GM12875 (cell line): ENCODE results near the gene GPR107.

Source experiments
- H3K4me3 ChIP-seq: one replicate; pipeline ENCODE4 v1.5.1; 2011; ENCODE audit warnings: low read depth, low read length, control low read depth
- TF ChIP-seq, protein P1 (sequence below): IDR thresholded peaks from 2 replicates; pipeline ENCODE4 v1.5.1; 2011; ENCODE audit warnings: low read depth, mild to moderate bottlenecking, control low read depth, inconsistent platforms, low read length, moderate library complexity, borderline replicate concordance; ENCODE audit not compliant: insufficient read depth

Gene GPR107

DNA sequence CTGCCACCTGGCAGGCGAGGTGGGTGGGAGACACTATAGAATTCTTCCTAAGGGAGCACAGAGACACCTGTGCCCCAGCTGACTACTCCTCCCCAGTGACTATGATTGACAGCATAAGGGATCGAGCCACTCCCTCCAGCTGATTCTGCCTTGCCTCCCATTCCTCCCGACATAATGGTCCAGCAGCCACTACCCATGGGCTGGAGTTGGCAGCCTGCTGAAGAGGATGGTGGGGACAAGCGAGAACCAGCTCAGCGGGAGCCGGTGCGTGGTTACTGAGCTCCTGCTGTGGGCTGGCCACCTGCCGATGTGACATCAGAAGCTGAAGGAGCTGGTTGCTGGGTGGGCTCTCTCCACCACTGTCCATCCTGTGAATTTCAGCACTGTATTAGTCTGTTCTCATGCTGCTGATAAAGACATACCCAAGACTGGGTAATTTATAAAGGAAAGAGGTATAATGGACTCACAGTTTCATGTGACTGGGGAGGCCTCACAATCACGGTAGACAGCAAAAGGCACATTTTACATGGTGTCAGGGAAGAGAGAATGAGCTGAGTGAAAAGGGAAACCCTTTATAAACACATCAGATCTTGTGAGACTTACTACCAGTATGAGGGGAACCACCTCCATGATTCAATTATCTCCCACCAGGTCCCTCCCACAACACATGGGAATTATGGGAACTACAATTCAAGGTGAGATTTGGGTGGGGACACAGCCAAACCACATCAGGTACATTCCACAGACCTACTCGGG lies 106.4 kb downstream of the GPR107 start:
- TF ChIP-seq, protein P1, sequence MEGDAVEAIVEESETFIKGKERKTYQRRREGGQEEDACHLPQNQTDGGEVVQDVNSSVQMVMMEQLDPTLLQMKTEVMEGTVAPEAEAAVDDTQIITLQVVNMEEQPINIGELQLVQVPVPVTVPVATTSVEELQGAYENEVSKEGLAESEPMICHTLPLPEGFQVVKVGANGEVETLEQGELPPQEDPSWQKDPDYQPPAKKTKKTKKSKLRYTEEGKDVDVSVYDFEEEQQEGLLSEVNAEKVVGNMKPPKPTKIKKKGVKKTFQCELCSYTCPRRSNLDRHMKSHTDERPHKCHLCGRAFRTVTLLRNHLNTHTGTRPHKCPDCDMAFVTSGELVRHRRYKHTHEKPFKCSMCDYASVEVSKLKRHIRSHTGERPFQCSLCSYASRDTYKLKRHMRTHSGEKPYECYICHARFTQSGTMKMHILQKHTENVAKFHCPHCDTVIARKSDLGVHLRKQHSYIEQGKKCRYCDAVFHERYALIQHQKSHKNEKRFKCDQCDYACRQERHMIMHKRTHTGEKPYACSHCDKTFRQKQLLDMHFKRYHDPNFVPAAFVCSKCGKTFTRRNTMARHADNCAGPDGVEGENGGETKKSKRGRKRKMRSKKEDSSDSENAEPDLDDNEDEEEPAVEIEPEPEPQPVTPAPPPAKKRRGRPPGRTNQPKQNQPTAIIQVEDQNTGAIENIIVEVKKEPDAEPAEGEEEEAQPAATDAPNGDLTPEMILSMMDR = no peak
- H3K4me3 ChIP-seq = no peak overlapping the region

- TF ChIP-seq, protein P1 = no peak
- H3K4me3 ChIP-seq = no peak overlapping the region
Measured at GRCh38 chr9:130160862-130161470, 107.3 kb downstream of the GPR107 start.

DNA sequence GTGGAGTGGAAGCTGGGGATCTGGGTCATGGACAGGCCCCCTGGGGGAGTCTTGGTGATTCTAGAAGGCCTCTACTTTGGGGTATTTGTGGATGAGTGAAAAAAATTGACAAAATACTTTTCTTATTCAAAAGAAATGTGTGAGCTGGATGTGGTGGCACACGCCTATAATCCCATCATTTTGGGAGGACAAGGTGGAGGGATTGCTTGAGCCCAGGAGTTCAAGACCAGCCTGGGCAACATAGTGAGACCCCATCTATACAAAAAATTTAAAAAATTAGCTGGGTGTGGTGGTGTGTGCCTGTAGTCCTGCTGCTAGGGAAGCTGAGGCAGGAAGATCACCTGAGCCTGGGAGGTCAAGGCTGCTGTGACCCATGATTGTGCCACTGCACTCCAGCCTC lies 111.9 kb downstream of the GPR107 start:
- TF ChIP-seq, protein P1 = no peak
- no peak overlapping the region for H3K4me3 ChIP-seq

- H3K4me3 ChIP-seq = no peak overlapping the region
- TF ChIP-seq, protein P1 = no peak
Measured at GRCh38 chr9:130166399-130166798, 112.7 kb downstream of the GPR107 start.

DNA sequence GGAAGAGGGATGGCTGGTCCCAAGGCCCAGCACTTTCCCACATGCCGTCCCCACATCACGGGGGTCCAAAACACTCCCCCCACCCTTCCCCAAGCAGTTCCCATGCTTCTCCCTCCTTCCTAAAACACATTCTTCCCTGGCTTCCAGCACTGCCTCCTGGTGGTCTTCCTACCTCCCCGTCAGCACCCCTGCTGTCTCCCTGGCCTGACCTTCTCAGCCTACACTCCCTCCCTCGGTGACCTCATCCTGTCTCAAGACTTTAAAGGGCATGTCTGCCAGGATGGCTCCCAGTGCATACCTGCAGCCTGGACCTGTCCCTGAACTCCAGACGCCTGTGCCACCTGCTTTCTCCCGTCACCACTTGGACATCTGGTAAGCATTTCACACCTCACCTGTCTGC lies 114.2 kb downstream of the GPR107 start:
- TF ChIP-seq, protein P1 = no peak
- H3K4me3 ChIP-seq = no peak overlapping the region

- TF ChIP-seq, protein P1 = no peak
- no peak overlapping the region for H3K4me3 ChIP-seq
Measured at GRCh38 chr9:130171226-130172148, 117.8 kb downstream of the GPR107 start.
